ENCODE measurements around the gene SP1. TPM values are rescaled to one million over a fixed set of nuclear protein-coding genes. Genes with fewer than 3 reads are reported as not detected.

The SP1 gene
- total and polyA plus RNA-seq, 3 donors from 2014 or later, result 58.6 to 86.0 (median 75.4) TPM

DNA sequence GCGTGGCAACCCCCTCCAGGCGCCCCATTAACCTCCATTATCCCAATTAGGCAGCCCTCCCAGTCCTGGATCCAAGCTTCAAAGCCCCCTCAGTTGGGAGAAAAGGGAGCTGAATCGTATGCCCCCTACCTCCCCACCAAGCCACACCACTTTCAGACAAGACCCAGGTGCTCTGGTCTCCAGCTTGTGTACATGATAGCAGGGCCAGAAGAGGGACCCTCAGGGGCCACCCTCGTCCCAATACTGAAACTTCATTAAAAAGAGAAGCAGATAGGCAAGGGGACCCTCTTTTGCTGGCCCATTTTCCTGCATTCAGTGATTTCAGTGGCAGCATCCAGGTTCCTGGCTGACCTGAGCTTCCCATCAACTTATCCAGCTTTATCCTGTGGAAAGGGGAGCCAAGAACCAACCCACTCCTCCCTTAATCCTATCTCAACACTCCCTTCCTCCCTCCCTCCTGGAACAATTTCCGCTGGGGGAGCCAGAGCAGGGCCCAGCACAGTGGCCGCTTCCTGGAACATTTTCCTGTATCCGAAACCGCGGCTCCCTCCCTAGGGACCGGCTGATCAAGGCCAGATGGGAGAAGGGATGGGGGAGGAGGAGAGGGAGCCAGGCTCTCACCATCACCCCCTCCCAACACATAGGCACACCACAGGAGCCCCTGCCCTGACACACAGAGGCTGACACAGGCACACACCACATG, 34.3 kb upstream of the SP1 start:
- TF ChIP-seq, protein P1, sequence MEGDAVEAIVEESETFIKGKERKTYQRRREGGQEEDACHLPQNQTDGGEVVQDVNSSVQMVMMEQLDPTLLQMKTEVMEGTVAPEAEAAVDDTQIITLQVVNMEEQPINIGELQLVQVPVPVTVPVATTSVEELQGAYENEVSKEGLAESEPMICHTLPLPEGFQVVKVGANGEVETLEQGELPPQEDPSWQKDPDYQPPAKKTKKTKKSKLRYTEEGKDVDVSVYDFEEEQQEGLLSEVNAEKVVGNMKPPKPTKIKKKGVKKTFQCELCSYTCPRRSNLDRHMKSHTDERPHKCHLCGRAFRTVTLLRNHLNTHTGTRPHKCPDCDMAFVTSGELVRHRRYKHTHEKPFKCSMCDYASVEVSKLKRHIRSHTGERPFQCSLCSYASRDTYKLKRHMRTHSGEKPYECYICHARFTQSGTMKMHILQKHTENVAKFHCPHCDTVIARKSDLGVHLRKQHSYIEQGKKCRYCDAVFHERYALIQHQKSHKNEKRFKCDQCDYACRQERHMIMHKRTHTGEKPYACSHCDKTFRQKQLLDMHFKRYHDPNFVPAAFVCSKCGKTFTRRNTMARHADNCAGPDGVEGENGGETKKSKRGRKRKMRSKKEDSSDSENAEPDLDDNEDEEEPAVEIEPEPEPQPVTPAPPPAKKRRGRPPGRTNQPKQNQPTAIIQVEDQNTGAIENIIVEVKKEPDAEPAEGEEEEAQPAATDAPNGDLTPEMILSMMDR (IDR thresholded peaks at IDR 0.05), result no peak
- no peak for TF ChIP-seq POLR2A (IDR thresholded peaks at IDR 0.05)
- DNase-seq, result no peak

DNA sequence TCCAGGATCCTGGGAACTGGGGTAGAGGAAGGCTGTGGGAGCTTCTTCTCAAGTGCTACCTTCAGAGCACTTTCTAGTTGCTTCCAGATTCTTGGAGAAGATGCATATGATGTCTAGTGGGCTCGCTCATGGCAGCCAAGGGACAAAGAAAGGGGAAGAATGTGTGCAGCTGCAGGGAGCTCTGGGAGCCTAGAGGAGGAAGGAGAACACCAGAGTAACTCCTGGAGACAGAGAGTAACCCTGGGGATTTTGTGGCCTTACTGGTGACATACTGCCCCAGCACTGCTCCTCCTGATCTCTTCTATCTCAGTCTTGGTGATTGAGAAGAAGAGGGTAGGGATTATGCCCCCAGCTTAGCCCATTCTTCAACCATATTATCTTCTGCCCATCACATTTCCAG, 33.5 kb upstream of the SP1 start:
- Histone ChIP-seq H3K27me3 (no peaks in the 10 kb centered on the region), H3K27ac (no peak overlapping the region), H3K9me3 (no peaks in the 10 kb centered on the region), H3K4me3 (no peak overlapping the region), H3K36me3 (ENCODE audit: low read depth, missing control alignments) (no peaks in the 10 kb centered on the region), H3K4me1 (peaks cover 8% of the 10 kb centered on the region)
- no peak for TF ChIP-seq POLR2A (IDR thresholded peaks at IDR 0.05)
- TF ChIP-seq, protein P1 (IDR thresholded peaks at IDR 0.05), result no peak
- no peak for DNase-seq
- intact Hi-C loops (cut with DNase I; ENCODE audit: low total_unique reads), result no loop called here
- WGBS, 2 donors, result 89 to 92% methylated on average over 1 of the region's 1 CpG

More for the DNA sequence above, 34.3 kb upstream of the SP1 start:
- Histone ChIP-seq H3K4me3 (no peak overlapping the region), H3K27ac (peak overlapping the region in 1 of 2 donors; percentile 73), H3K9me3 (no peaks in the 10 kb centered on the region), H3K36me3 (ENCODE audit: low read depth, missing control alignments) (no peaks in the 10 kb centered on the region), H3K4me1 (peaks cover 8% of the 10 kb centered on the region), H3K27me3 (no peaks in the 10 kb centered on the region)
- WGBS, 2 donors, result 18 to 41% methylated on average over 6 to 10 of the region's 10 CpGs
- intact Hi-C loops (cut with DNase I; ENCODE audit: low total_unique reads), result no loop called here

DNA sequence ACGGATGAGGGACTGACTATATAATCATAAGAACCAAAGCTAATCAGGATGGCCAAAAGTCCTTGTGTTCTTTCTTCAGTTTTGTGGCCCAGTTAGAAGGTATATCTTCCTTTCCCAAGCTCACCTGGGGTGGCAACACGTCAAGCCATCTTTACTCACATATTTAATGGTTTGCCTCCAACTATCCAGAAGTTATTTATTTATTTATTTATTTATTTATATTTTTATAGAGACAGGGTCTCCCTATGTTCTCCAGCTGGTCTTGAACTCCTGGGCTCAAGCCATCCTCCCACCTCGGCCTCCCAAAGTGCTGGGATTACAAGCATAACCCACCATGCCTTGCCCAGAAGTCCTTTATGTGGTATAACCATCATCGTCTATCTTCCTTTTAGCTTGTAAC, 32.1 kb upstream of the SP1 start:
- no peaks in the 10 kb centered on the region for H3K27me3 ChIP-seq
- no peak overlapping the region for H3K27ac ChIP-seq
- no peaks in the 10 kb centered on the region for H3K36me3 ChIP-seq (ENCODE audit: low read depth, missing control alignments)
- H3K4me1 ChIP-seq, result peaks cover 8% of the 10 kb centered on the region
- WGBS, 2 donors, result 88 to 92% methylated on average over 4 of the region's 4 CpGs
- no peak for TF ChIP-seq POLR2A (IDR thresholded peaks at IDR 0.05)
- TF ChIP-seq, protein P1 (IDR thresholded peaks at IDR 0.05), result no peak
- no peak overlapping the region for H3K4me3 ChIP-seq
- H3K9me3 ChIP-seq, result no peaks in the 10 kb centered on the region
- intact Hi-C loops (cut with DNase I; ENCODE audit: low total_unique reads), result no loop called here
- DNase-seq, result no peak

DNA sequence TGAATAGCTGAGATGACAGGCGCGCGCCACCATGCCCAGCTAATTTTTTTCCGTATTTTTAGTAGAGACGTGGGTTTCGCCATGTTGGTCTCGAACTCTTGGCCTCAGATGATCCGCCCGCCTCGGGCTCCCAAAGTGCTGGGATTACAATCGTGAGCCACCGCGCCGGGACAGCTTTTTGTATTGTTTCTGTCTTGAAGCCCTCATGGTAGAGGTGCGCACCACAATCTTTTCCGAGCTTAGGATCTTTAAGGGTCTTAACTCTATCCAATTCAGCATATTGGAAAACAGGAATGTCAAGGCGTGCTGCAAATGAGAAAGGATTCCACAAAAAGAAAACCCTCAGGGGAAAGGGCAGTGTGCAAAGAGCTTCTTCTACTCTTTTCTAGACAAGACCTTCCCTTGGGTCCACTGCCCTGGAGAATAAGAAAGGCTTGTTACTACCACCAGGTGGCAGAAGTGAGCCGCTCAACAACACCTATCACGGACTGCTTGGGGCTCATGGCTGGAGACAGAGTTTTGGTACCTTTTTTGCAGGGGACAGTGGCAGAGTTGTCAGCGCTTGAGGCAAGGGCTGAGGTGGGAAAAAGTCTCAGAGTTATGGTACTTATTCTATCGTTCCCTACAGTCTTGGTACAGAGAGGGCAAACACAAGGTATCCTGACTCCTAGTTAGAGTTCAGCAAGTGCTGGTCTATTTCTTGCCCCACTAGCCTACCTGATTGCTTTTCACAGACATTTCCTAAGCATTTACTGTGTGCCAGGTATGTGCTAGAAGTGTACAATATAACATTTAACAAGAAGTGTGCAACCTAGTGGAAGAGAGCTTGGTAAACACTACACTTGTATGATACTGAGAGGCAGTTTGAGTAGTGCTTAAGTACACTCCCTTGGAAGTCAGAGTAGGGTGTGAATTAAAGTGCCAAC, 27.4 kb upstream of the SP1 start:
- 44 to 55% methylated on average over 21 of the region's 21 CpGs for WGBS, 2 donors

More for the DNA sequence above, 27.4 kb upstream of the SP1 start:
- intact Hi-C loops (cut with DNase I; ENCODE audit: low total_unique reads), result loop anchor here (5.0 kb wide), 1 partner anchor 70 kb away; the partner anchor contains the start of gene AMHR2
- no peaks in the 10 kb centered on the region for H3K9me3 ChIP-seq
- DNase-seq, result peak; percentile 93
- H3K27me3 ChIP-seq, result no peaks in the 10 kb centered on the region
- no peak for TF ChIP-seq POLR2A (IDR thresholded peaks at IDR 0.05)
- TF ChIP-seq, protein P1 (IDR thresholded peaks at IDR 0.05), result peak; percentile 89 to 95 (median 94)
- H3K36me3 ChIP-seq (ENCODE audit: low read depth, missing control alignments), result no peaks in the 10 kb centered on the region
- no peak overlapping the region for H3K4me3 ChIP-seq
- no peaks in the 10 kb centered on the region for H3K4me1 ChIP-seq
- H3K27ac ChIP-seq, result no peak overlapping the region

Measured in testis (tissue), 3 donors.